OCI-LY1 (cell line): Measurements from ENCODE around the gene SLC24A4.

Experiments used
- H2AFZ ChIP-seq: fragments of 200-600 bp; sonication (generic), shearing (Covaris generic); 2 replicates; pipeline ENCODE4 v1.6.0; 2014; ENCODE audit warnings: antibody characterized with exemption, mild to moderate bottlenecking, low read length
- H3F3A ChIP-seq: fragments of 200-600 bp; sonication (generic), shearing (Covaris generic); 2 replicates; pipeline ENCODE4 v1.6.0; 2014; ENCODE audit warnings: mild to moderate bottlenecking, antibody characterized with exemption, low read length, moderate library complexity; ENCODE audit not compliant: insufficient read depth
- H3K27ac ChIP-seq: fragments of 200-600 bp; sonication (generic); 2 replicates; pipeline ENCODE4 v1.5.1; 2014; ENCODE audit warnings: low read length, mixed run types, mild to moderate bottlenecking, low read depth; ENCODE audit not compliant: poor library complexity, severe bottlenecking
- H3K27me3 ChIP-seq: fragments of 200-600 bp; sonication (generic); 2 replicates; pipeline ENCODE4 v1.6.0; 2014; ENCODE audit warnings: antibody characterized with exemption, mild to moderate bottlenecking, low read length, moderate library complexity; ENCODE audit not compliant: insufficient read depth
- H3K36me3 ChIP-seq: fragments of 200-600 bp; sonication (generic); 2 replicates; pipeline ENCODE4 v1.6.1; 2014; ENCODE audit warnings: mild to moderate bottlenecking, antibody characterized with exemption, low read length, moderate library complexity, mixed read lengths; ENCODE audit not compliant: insufficient read depth
- H3K4me1 ChIP-seq: fragments of 200-600 bp; sonication (generic); 2 replicates; pipeline ENCODE4 v1.5.1; 2014; ENCODE audit warnings: mild to moderate bottlenecking, low read length, moderate library complexity; ENCODE audit not compliant: insufficient read depth, severe bottlenecking
- H3K4me2 ChIP-seq: fragments of 200-600 bp; sonication (generic), shearing (Covaris generic); 2 replicates; pipeline ENCODE4 v1.6.1; 2014; ENCODE audit warnings: low read length
- H3K4me3 ChIP-seq: fragments of 200-600 bp; sonication (generic); 2 replicates; pipeline ENCODE4 v1.5.1; 2014; ENCODE audit warnings: low read length, low read depth, mild to moderate bottlenecking, mixed read lengths; ENCODE audit not compliant: poor library complexity, severe bottlenecking
- H3K79me2 ChIP-seq: fragments of 200-600 bp; shearing (Covaris generic); 2 replicates; pipeline ENCODE4 v1.6.1; 2016; ENCODE audit warnings: mixed run types, low read length, mixed read lengths; ENCODE audit not compliant: insufficient read depth
- H3K9ac ChIP-seq: fragments of 200-600 bp; sonication (generic), shearing (Covaris generic); 2 replicates; pipeline ENCODE4 v1.6.1; 2014; ENCODE audit warnings: mild to moderate bottlenecking, low read length, mixed read lengths
- H3K9me2 ChIP-seq: fragments of 200-600 bp; sonication (generic), shearing (Covaris generic); 2 replicates; pipeline ENCODE4 v1.6.1; 2014; ENCODE audit warnings: low read depth, mild to moderate bottlenecking, low read length, mixed read lengths
- H3K9me3 ChIP-seq: fragments of 200-600 bp; shearing (Covaris generic); 2 replicates; pipeline ENCODE4 v1.6.1; 2014; ENCODE audit warnings: low read length, mixed read lengths
- H4K20me1 ChIP-seq: fragments of 200-600 bp; sonication (generic), shearing (Covaris generic); 2 replicates; pipeline ENCODE4 v1.6.0; 2016; ENCODE audit warnings: mild to moderate bottlenecking, low read length; ENCODE audit not compliant: insufficient read depth
- CTCF ChIP-seq: fragments of 200-600 bp; sonication (generic), shearing (Covaris generic); IDR thresholded peaks from 2 replicates; pipeline ENCODE4 v1.5.1; 2017; ENCODE audit warnings: mild to moderate bottlenecking, antibody characterized with exemption, low read length, moderate library complexity, mixed read lengths
- EZH2 ChIP-seq: fragments of 200-600 bp; sonication (generic), shearing (Covaris generic); IDR thresholded peaks from 2 replicates; pipeline ENCODE4 v1.8.0; 2017; ENCODE audit warnings: borderline replicate concordance, mixed run types, mild to moderate bottlenecking, antibody characterized with exemption, low read length, moderate library complexity, mixed read lengths

SLC24A4 gene

GRCh38 chr14:92484132-92484823, 161.3 kb downstream of the SLC24A4 start:
- H3K9me2 ChIP-seq: no peaks in the 10 kb centered on the region
- no peaks in the 10 kb centered on the region for H3F3A ChIP-seq
- TF ChIP-seq EZH2 (no peak), CTCF (no peak)
- no peak overlapping the region for H3K27ac ChIP-seq
- H3K9me3 ChIP-seq: no peaks in the 10 kb centered on the region
- no peaks in the 10 kb centered on the region for H3K79me2 ChIP-seq
- no peaks in the 10 kb centered on the region for H3K36me3 ChIP-seq
- no peak overlapping the region for H3K9ac ChIP-seq
- H3K4me1 ChIP-seq: no peaks in the 10 kb centered on the region
- H3K27me3 ChIP-seq: no peaks in the 10 kb centered on the region
- no peak overlapping the region for H3K4me2 ChIP-seq
- H2AFZ ChIP-seq: no peak overlapping the region
- H3K4me3 ChIP-seq: no peak overlapping the region
- no peaks in the 10 kb centered on the region for H4K20me1 ChIP-seq

GRCh38 chr14:92486881-92487280, 163.9 kb downstream of the SLC24A4 start:
- no peak overlapping the region for H3K4me2 ChIP-seq

GRCh38 chr14:92487513-92488133, 164.7 kb downstream of the SLC24A4 start:
- no peaks in the 10 kb centered on the region for H3K27me3 ChIP-seq
- no peaks in the 10 kb centered on the region for H3K9me3 ChIP-seq
- no peaks in the 10 kb centered on the region for H3K36me3 ChIP-seq
- H3K4me3 ChIP-seq: no peak overlapping the region
- H3K79me2 ChIP-seq: no peaks in the 10 kb centered on the region
- no peak overlapping the region for H3K27ac ChIP-seq
- no peaks in the 10 kb centered on the region for H3F3A ChIP-seq
- H3K4me2 ChIP-seq: no peak overlapping the region
- H3K9ac ChIP-seq: no peak overlapping the region
- no peak for TF ChIP-seq EZH2
- no peak for TF ChIP-seq CTCF
- H3K4me1 ChIP-seq: no peaks in the 10 kb centered on the region
- no peaks in the 10 kb centered on the region for H4K20me1 ChIP-seq
- no peak overlapping the region for H2AFZ ChIP-seq
- no peaks in the 10 kb centered on the region for H3K9me2 ChIP-seq

More at GRCh38 chr14:92486881-92487280, 163.9 kb downstream of the SLC24A4 start:
- Histone ChIP-seq H4K20me1 (no peaks in the 10 kb centered on the region), H3K4me1 (no peaks in the 10 kb centered on the region), H3K27me3 (no peaks in the 10 kb centered on the region), H3K79me2 (no peaks in the 10 kb centered on the region), H3K9ac (no peak overlapping the region), H3K9me2 (no peaks in the 10 kb centered on the region), H3F3A (no peaks in the 10 kb centered on the region), H2AFZ (no peak overlapping the region), H3K9me3 (no peaks in the 10 kb centered on the region), H3K4me3 (no peak overlapping the region), H3K36me3 (no peaks in the 10 kb centered on the region), H3K27ac (no peak overlapping the region)
- TF ChIP-seq EZH2 (no peak), CTCF (no peak)
